ENCODE measurements around the gene NCOA6. TPM values are rescaled to one million over a fixed set of nuclear protein-coding genes. Genes with fewer than 3 reads are reported as not detected.

NCOA6 gene
- total and polyA plus RNA-seq, 2 donors (not counting 1 experiment from before 2014, with no cell fraction given): 16.0 to 31.9 TPM

GRCh38 chr20:34848597-34848996 is 23.1 kb upstream of the NCOA6 start:
- H3K36me3 ChIP-seq (replicated peaks in 1 of 2; ENCODE audit: control extremely low read depth in 1 of 2, control insufficient read depth in 1 of 2, extremely low read depth in 1 of 2, insufficient read depth in 2 of 2, low read length in 1 of 2): peaks cover 0 to 6% of the 10 kb centered on the region in 2 experiments
- H3K4me1 ChIP-seq (ENCODE audit: control insufficient read depth in 2 of 2, insufficient read depth in 2 of 2, low read length in 2 of 2): no peaks in the 10 kb centered on the region
- no peak overlapping the region for H3K4me3 Mint-ChIP-seq
- no peak for ATAC-seq (ENCODE audit: low read depth)
- no peak overlapping the region for H3K4me3 ChIP-seq (ENCODE audit: control extremely low read depth in 1 of 5, extremely low read depth in 1 of 5, insufficient read depth in 1 of 5, low read depth in 2 of 5, low read length in 4 of 5)
- H3K9me3 ChIP-seq (ENCODE audit: control extremely low read depth in 1 of 3, control insufficient read depth in 2 of 3, insufficient read depth in 1 of 3, low read length in 2 of 3): no peaks in the 10 kb centered on the region
- no peaks in the 10 kb centered on the region for H4K20me1 ChIP-seq (ENCODE audit: control insufficient read depth, insufficient read depth, low read length, poor library complexity, severe bottlenecking)
- no peak for TF ChIP-seq EZH2 (IDR thresholded peaks at IDR 0.05; ENCODE audit: borderline replicate concordance, insufficient read depth, low read depth, low read length, poor library complexity, severe bottlenecking)
- TF ChIP-seq CTCF (IDR thresholded peaks at IDR 0.05): no peak
- no peak overlapping the region for H3K27ac Mint-ChIP-seq
- no peak overlapping the region for H3K9ac ChIP-seq (ENCODE audit: low read length)
- 100% methylated on average over 4 of the region's 5 CpGs for WGBS (ENCODE audit: insufficient coverage)
- H3K27me3 Mint-ChIP-seq: no peaks in the 10 kb centered on the region
- intact Hi-C loops (cut with micrococcal nuclease): no loop called here
- H3K4me2 ChIP-seq (replicated peaks; ENCODE audit: low read depth, low read length, poor library complexity, severe bottlenecking): no peak overlapping the region
- no peak overlapping the region for H2AFZ ChIP-seq (ENCODE audit: insufficient read depth, low read depth, low read length, poor library complexity, severe bottlenecking)
- H3K4me1 Mint-ChIP-seq: no peaks in the 10 kb centered on the region
- H3K27me3 ChIP-seq (replicated peaks in 1 of 4; ENCODE audit: control extremely low read depth in 1 of 4, control insufficient read depth in 3 of 4, insufficient read depth in 4 of 4, low read length in 3 of 4): no peaks in the 10 kb centered on the region
- H3K27ac ChIP-seq (ENCODE audit: low read length in 2 of 2): no peak overlapping the region
- H3K79me2 ChIP-seq (ENCODE audit: control insufficient read depth, insufficient read depth, low read length): no peaks in the 10 kb centered on the region
- DNase-seq: no peak
- POLR2A ChIA-PET: no interaction called here
- H3K9me3 Mint-ChIP-seq (ENCODE audit: insufficient read depth): no peaks in the 10 kb centered on the region
- CTCF ChIA-PET: interaction anchor here (1.3 kb wide), 1 partner anchor 24 kb away, joined by 4 read pairs; the partner anchor contains the start of gene GGT7

- no peak for TF ChIP-seq CTCF (IDR thresholded peaks at IDR 0.05)
- TF ChIP-seq EZH2 (IDR thresholded peaks at IDR 0.05; ENCODE audit: borderline replicate concordance, insufficient read depth, low read depth, low read length, poor library complexity, severe bottlenecking): no peak
- CTCF ChIA-PET: no interaction called here
- Mint-ChIP-seq H3K9me3 (ENCODE audit: insufficient read depth) (no peaks in the 10 kb centered on the region), H3K27me3 (peaks cover 11% of the 10 kb centered on the region), H3K4me1 (no peaks in the 10 kb centered on the region), H3K27ac (no peak overlapping the region), H3K4me3 (no peak overlapping the region)
- Histone ChIP-seq H3K79me2 (ENCODE audit: control insufficient read depth, insufficient read depth, low read length) (no peaks in the 10 kb centered on the region), H3K9ac (ENCODE audit: low read length) (no peak overlapping the region), H3K27me3 (replicated peaks in 1 of 4; ENCODE audit: control extremely low read depth in 1 of 4, control insufficient read depth in 3 of 4, insufficient read depth in 4 of 4, low read length in 3 of 4) (no peaks in the 10 kb centered on the region), H3K4me2 (replicated peaks; ENCODE audit: low read depth, low read length, poor library complexity, severe bottlenecking) (no peak overlapping the region), H2AFZ (ENCODE audit: insufficient read depth, low read depth, low read length, poor library complexity, severe bottlenecking) (no peak overlapping the region), H3K36me3 (replicated peaks in 1 of 2; ENCODE audit: control extremely low read depth in 1 of 2, control insufficient read depth in 1 of 2, extremely low read depth in 1 of 2, insufficient read depth in 2 of 2, low read length in 1 of 2) (no peaks in the 10 kb centered on the region), H3K9me3 (ENCODE audit: control extremely low read depth in 1 of 3, control insufficient read depth in 2 of 3, insufficient read depth in 1 of 3, low read length in 2 of 3) (no peaks in the 10 kb centered on the region), H4K20me1 (ENCODE audit: control insufficient read depth, insufficient read depth, low read length, poor library complexity, severe bottlenecking) (no peaks in the 10 kb centered on the region), H3K27ac (ENCODE audit: low read length in 2 of 2) (no peak overlapping the region), H3K4me3 (ENCODE audit: control extremely low read depth in 1 of 5, extremely low read depth in 1 of 5, insufficient read depth in 1 of 5, low read depth in 2 of 5, low read length in 4 of 5) (no peak overlapping the region), H3K4me1 (ENCODE audit: control insufficient read depth in 2 of 2, insufficient read depth in 2 of 2, low read length in 2 of 2) (no peaks in the 10 kb centered on the region)
- 100% methylated on average over 1 of the region's 2 CpGs for WGBS (ENCODE audit: insufficient coverage)
- ATAC-seq (ENCODE audit: low read depth) (no peak), DNase-seq (no peak)
- POLR2A ChIA-PET: no interaction called here
- intact Hi-C loops (cut with micrococcal nuclease): no loop called here
Observed at GRCh38 chr20:34843421-34843820, 18.0 kb upstream of the NCOA6 start.

Measured in B cell (primary cell).